Endothelial cell of umbilical vein (primary cell): ENCODE results near the gene RIMBP2. TPM values are rescaled to one million over a fixed set of nuclear protein-coding genes. Genes with fewer than 3 reads are reported as not detected.

Source experiments
- BruUV-seq: library from RNA; stranded (reverse); fragments of 400-500 nt; replicated peaks from 2 replicates; lab custom pipeline; 2021; lab: Mats Ljungman, UMichigan
- CTCF ChIA-PET: fragments of 300-600, 350-600 bp; sonication (Branson Sonifier 250); formaldehyde crosslinking; loops from one replicate; lab custom pipeline; 2021; ENCODE audit warnings: antibody characterized with exemption, inconsistent platforms; lab: Charles Lee
- POLR2A ChIA-PET: fragments of 300-600, 350-600 bp; sonication (Branson Sonifier 250); formaldehyde crosslinking; loops from one replicate; lab custom pipeline; 2021; ENCODE audit warnings: antibody characterized with exemption, inconsistent platforms; lab: Charles Lee
- DNase-seq: peaks from one replicate; pipeline ENCODE4 v3.0.0-alpha.2; 2011; ENCODE audit warnings: low read depth, low spot score
- FAIRE-seq: peaks from 2 replicates; lab custom pipeline; 2011; peaks lifted over from hg19 to GRCh38; lab: Jason Lieb, UNC
- H2AFZ ChIP-seq: 2 replicates; pipeline ENCODE4 v1.6.0; 2012; ENCODE audit warnings: low read depth, low read length, control low read depth, inconsistent platforms
- H3K27ac ChIP-seq: 2 replicates; pipeline ENCODE4 v1.5.1; 2011; ENCODE audit warnings: low read depth, mild to moderate bottlenecking, control low read depth, low read length, moderate library complexity; ENCODE audit not compliant: insufficient read depth
- H3K27me3 ChIP-seq, 2 experiments: 2 replicates each; pipeline versions ENCODE4 v1.6.0 to v1.6.1; 2011; ENCODE audit warnings: low read length in 2 of 2, mixed read lengths in 1 of 2; ENCODE audit not compliant: control insufficient read depth in 2 of 2, insufficient read depth in 2 of 2
- H3K36me3 ChIP-seq, 2 experiments: 2 replicates in 1 of 2; 3 replicates in 1 of 2; pipeline ENCODE4 v1.5.1; 2011; ENCODE audit warnings: low read length in 2 of 2, mild to moderate bottlenecking in 1 of 2, moderate library complexity in 1 of 2; ENCODE audit not compliant: control insufficient read depth in 2 of 2, insufficient read depth in 2 of 2; ENCODE audit errors: extremely low read depth in 1 of 2
- H3K4me1 ChIP-seq: 3 replicates; pipeline ENCODE4 v1.5.1; 2011; ENCODE audit warnings: mild to moderate bottlenecking, low read length; ENCODE audit not compliant: control insufficient read depth, insufficient read depth; ENCODE audit errors: extremely low read depth
- H3K4me2 ChIP-seq: 2 replicates; pipeline ENCODE4 v1.6.1; 2011; ENCODE audit warnings: low read length, control low read depth, mixed read lengths; ENCODE audit not compliant: insufficient read depth
- H3K4me3 ChIP-seq, 3 experiments: fragments of 200-600 bp in 1 of 3; sonication (generic), shearing (Covaris generic) in 1 of 3; replicated peaks in 1 of 3; 2 replicates each; pipeline ENCODE4 v1.5.1; 2011 to 2016; ENCODE audit warnings: control low read depth in 3 of 3, low read length in 3 of 3, mild to moderate bottlenecking in 2 of 3, inconsistent platforms in 1 of 3, low read depth in 1 of 3, moderate library complexity in 1 of 3; ENCODE audit not compliant: insufficient read depth in 1 of 3
- H3K79me2 ChIP-seq: 2 replicates; pipeline ENCODE4 v1.6.0; 2012; ENCODE audit warnings: low read length, inconsistent platforms; ENCODE audit not compliant: control insufficient read depth, insufficient read depth
- H3K9ac ChIP-seq: replicated peaks from 2 replicates; pipeline ENCODE3; 2011; ENCODE audit warnings: low read length, control low read depth; ENCODE audit not compliant: insufficient read depth; ENCODE audit errors: extremely low read depth
- H3K9me1 ChIP-seq: replicated peaks from 3 replicates; pipeline ENCODE4 v1.6.0; 2011; ENCODE audit warnings: mild to moderate bottlenecking, low read length; ENCODE audit not compliant: control insufficient read depth, insufficient read depth; ENCODE audit errors: extremely low read depth
- H3K9me3 ChIP-seq: replicated peaks from 2 replicates; pipeline ENCODE4 v1.5.1; 2012; ENCODE audit warnings: low read length, inconsistent platforms; ENCODE audit not compliant: control insufficient read depth, insufficient read depth
- H4K20me1 ChIP-seq: replicated peaks from 2 replicates; pipeline ENCODE3; 2011; ENCODE audit warnings: mild to moderate bottlenecking, low read length; ENCODE audit not compliant: control insufficient read depth, insufficient read depth; ENCODE audit errors: extremely low read depth
- CTCF ChIP-seq, 2 donors: IDR thresholded peaks; 1 replicate in 1 of 2; 2 replicates in 1 of 2; pipeline ENCODE4 v1.5.1; 2011; ENCODE audit warnings: low read length in 2 of 2, mild to moderate bottlenecking in 2 of 2, moderate library complexity in 2 of 2, control low read depth in 1 of 2, inconsistent platforms in 1 of 2, low read depth in 1 of 2; ENCODE audit not compliant: insufficient read depth in 1 of 2; ENCODE audit errors: extremely low read depth in 1 of 2
- EZH2 ChIP-seq: IDR thresholded peaks from 2 replicates; pipeline ENCODE4 v1.6.1; 2012; ENCODE audit warnings: borderline replicate concordance, low read depth, mild to moderate bottlenecking, moderate library complexity, low read length, inconsistent platforms; ENCODE audit not compliant: severe bottlenecking
- FOS ChIP-seq: IDR thresholded peaks from 2 replicates; pipeline ENCODE4 v1.6.1; 2011; ENCODE audit warnings: mild to moderate bottlenecking, low read length, moderate library complexity, borderline replicate concordance; ENCODE audit not compliant: insufficient read depth
- GATA2 ChIP-seq: IDR thresholded peaks from 2 replicates; pipeline ENCODE4 v1.7.0; 2011; ENCODE audit warnings: low read depth, mild to moderate bottlenecking, moderate library complexity, mixed read lengths, low read length; ENCODE audit not compliant: insufficient read length, insufficient read depth
- JUN ChIP-seq: IDR thresholded peaks from 2 replicates; pipeline ENCODE4 v1.6.1; 2011; ENCODE audit warnings: borderline replicate concordance, low read depth; ENCODE audit not compliant: insufficient read length, insufficient read depth
- MAX ChIP-seq: IDR thresholded peaks from 2 replicates; pipeline ENCODE4 v1.6.1; 2011; ENCODE audit not compliant: insufficient read depth, insufficient read length
- MYC ChIP-seq: IDR thresholded peaks from one replicate; pipeline ENCODE4 v1.6.1; 2011; ENCODE audit warnings: mild to moderate bottlenecking, low read depth, low read length
- POLR2A ChIP-seq: IDR thresholded peaks from 2 replicates; pipeline ENCODE4 v1.6.1; 2012; ENCODE audit warnings: low read depth, mild to moderate bottlenecking, control low read depth, low read length
- POLR2AphosphoS5 ChIP-seq: IDR thresholded peaks from 2 replicates; pipeline ENCODE4 v1.6.1; 2012; ENCODE audit warnings: low read depth, mild to moderate bottlenecking, control low read depth, low read length, moderate library complexity; ENCODE audit not compliant: insufficient read depth
- dilution Hi-C: fragments of 300-500 bp; cut with MboI; formaldehyde crosslinking; loops from one replicate; pipeline ENCODE4 v1.15.0; 2019; ENCODE audit warnings: low sequenced_read_pairs; ENCODE audit not compliant: extremely low pct_ligation_motif_present
- intact Hi-C: fragments of 100-400 bp; cut with micrococcal nuclease; formaldehyde crosslinking; loops from one replicate; pipeline ENCODE4 v1.10.0; 2022
- polyA plus RNA-seq, 4 experiments: library from polyadenylated mRNA; depleted of rRNA in 3 of 4; stranded (reverse) in 3 of 4; unstranded in 1 of 4; fragments of >200 nt; gene quantifications; 2 replicates each; pipeline versions ENCODE4 v1.2.1 to v1.2.3, GENCODE V29; 2011 to 2012; ENCODE audit warnings: missing spikeins in 1 of 4
- total RNA-seq: library from RNA; stranded (reverse); gene quantifications from 2 replicates; pipeline ENCODE4 v1.2.3, GENCODE V29; 2021

RIMBP2 gene
- total and polyA plus RNA-seq, 2 donors (not counting 3 experiments of a cell fraction or from before 2014, with no cell fraction given), result 0.04 TPM; not detected in 1

GRCh38 chr12:130482448-130482847, 233.7 kb downstream of the RIMBP2 start:
- FAIRE-seq, result no peak
- Histone ChIP-seq H2AFZ (no peak overlapping the region), H3K9me3 (peaks cover 8% of the 10 kb centered on the region), H3K79me2 (no peaks in the 10 kb centered on the region), H3K4me1 (no peaks in the 10 kb centered on the region), H3K4me2 (no peak overlapping the region), H3K9ac (no peak overlapping the region), H4K20me1 (no peaks in the 10 kb centered on the region), H3K36me3 (no peaks in the 10 kb centered on the region), H3K9me1 (no peaks in the 10 kb centered on the region), H3K27ac (no peak overlapping the region), H3K4me3 (no peak overlapping the region), H3K27me3 (no peaks in the 10 kb centered on the region)
- DNase-seq, result no peak
- intact Hi-C loops (no loop called here), dilution Hi-C loops (no loop called here)
- ChIA-PET CTCF (no interaction called here), POLR2A (no interaction called here)
- TF ChIP-seq FOS, result no peak
- TF ChIP-seq POLR2AphosphoS5, result no peak
- no peak for TF ChIP-seq CTCF (IDR thresholded peaks at IDR 0.05; ENCODE audit: extremely low read depth in 1 of 2, insufficient read depth in 1 of 2, low read depth in 1 of 2, low read length in 2 of 2)
- TF ChIP-seq MYC, result no peak
- no peak for TF ChIP-seq GATA2
- TF ChIP-seq JUN, result no peak
- TF ChIP-seq POLR2A, result no peak
- no peak for TF ChIP-seq EZH2
- no peak for TF ChIP-seq MAX
- no TSS peak for BruUV-seq
